ENCODE measurements around the gene COPE.
A peak's percentile ranks its signal among the peaks of the same experiment; 100 is the strongest.

COPE gene

DNA sequence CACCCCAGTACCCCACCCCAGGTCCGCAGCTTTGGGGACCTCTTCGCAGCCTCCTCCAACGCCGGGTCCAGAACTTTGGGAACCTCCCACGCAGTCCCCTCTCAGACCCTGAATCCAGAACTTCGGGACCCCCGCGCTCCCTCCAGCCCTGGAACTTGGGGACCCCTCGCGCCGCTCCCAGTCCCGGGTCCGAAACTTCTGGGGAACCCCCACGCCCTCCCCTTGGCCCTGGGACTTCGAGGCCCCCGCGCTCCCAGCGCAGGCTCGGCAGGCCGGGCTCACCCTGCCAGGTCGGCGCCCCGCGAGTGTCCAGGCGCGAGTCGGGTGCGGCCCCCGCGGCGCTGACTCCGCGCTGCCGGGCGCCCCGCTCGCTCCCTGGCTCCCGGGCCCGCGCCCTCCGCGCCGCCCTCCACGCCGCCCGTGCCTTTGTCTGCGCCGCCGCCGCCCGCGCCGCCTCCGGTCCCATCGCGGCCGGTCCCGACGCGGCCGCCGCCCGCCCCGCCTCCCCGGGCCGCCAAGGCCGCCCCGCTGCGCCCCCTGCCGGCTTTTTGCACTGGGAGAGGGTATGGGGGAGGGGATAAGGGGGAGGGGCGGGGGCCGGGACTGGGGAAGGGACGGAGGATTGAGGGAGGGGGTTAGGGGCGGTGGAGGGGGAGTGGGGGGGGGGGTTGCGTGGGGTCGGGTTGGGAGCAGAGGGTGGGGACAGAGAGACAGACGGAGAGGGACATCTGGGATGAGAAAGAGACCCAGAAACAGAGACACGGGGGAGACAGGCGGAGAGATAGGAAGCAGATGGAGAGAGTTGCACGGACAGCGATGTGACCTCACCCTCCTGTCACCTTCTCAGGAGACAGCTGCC, 21.8 kb upstream of the COPE start, which contains the start of gene HOMER3:
HOMER3 (minus strand) TSS at position 449 of the 859 bp plus-strand sequence. CDS start 2,235 bp downstream, outside the sequence.
- 0 out of 2 replicates have a peak, but pooled peaks cover 2% of the 10 kb centered on the region for H3K36me3 ChIP-seq (ENCODE audit: control insufficient read depth, insufficient read depth, low read length)
- no peak for DNase-seq (ENCODE audit: low read depth, low spot score)
- H3K9me3 ChIP-seq (ENCODE audit: control insufficient read depth, insufficient read depth, low read length) = no peaks in the 10 kb centered on the region
- peaks cover 5% of the 10 kb centered on the region; the same call in 1 of the 2 replicates for H3K4me1 ChIP-seq (ENCODE audit: control insufficient read depth, insufficient read depth, low read length)
- H3K4me3 ChIP-seq (ENCODE audit: low read length) = peak within 1 kb of the TSS; percentile 71
- H3K27me3 ChIP-seq (ENCODE audit: control insufficient read depth, insufficient read depth, low read length) = no peaks in the 10 kb centered on the region; the same call in 1 of the 2 replicates
- WGBS (ENCODE audit: insufficient coverage, insufficient read length) = no CpG with 5 or more reads among the region's 81 CpGs
- H3K27ac ChIP-seq (ENCODE audit: low read length) = no peak within 1 kb of the TSS

DNA sequence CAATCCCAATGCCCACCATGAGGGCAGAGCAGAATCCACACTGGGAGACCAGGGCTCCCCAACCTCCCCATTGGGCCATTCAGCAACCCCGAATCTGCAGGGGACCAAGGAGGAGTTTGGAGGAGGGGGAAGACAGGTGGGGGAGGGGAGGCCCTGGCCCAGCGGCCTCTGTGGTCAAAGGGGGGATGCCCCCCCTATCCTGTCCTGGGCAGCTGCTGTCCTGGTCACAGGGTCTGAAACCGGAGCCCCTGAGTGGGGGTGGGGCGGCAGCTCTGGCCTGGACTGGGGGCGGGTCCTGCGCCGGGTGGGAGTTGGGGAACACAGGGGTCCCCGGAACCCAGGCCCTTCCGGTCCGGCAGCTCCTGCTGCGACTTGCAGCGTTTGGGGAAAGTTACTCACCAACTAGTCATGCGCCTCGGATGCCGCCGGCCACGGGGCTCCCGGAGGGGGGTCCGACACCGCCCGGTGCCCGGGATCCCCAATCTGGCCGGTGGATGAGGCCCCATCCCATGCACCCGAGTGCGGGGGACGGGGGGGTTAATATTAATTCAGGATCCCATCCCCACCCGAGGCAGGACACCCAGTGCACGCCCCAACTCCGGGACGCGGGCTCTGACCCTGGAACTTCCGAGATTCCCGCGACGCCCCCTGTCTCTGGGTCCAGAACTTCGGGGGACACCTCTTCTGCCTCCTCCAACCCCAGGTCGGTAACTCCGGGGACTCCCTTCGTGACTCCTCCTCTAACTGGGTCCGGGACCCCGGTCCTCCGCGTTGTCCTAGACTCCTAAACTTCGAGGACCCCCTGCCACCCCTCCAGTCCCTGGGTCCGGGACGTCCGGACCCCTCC, 21.0 kb upstream of the COPE start:
- Histone ChIP-seq H3K27me3 (ENCODE audit: control insufficient read depth, insufficient read depth, low read length) (no peaks in the 10 kb centered on the region; the same call in 1 of the 2 replicates), H3K4me1 (ENCODE audit: control insufficient read depth, insufficient read depth, low read length) (peaks cover 5% of the 10 kb centered on the region; the same call in 1 of the 2 replicates), H3K9me3 (ENCODE audit: control insufficient read depth, insufficient read depth, low read length) (no peaks in the 10 kb centered on the region), H3K27ac (ENCODE audit: low read length) (no peak overlapping the region), H3K4me3 (ENCODE audit: low read length) (peak overlapping the region; percentile 71), H3K36me3 (ENCODE audit: control insufficient read depth, insufficient read depth, low read length) (0 out of 2 replicates have a peak, but pooled peaks cover 2% of the 10 kb centered on the region)
- DNase-seq (ENCODE audit: low read depth, low spot score) = no peak
- no CpG with 5 or more reads among the region's 47 CpGs for WGBS (ENCODE audit: insufficient coverage, insufficient read length)

- no peaks in the 10 kb centered on the region for H3K9me3 ChIP-seq (ENCODE audit: control insufficient read depth, insufficient read depth, low read length)
- H3K27me3 ChIP-seq (ENCODE audit: control insufficient read depth, insufficient read depth, low read length) = no peaks in the 10 kb centered on the region
- H3K36me3 ChIP-seq (ENCODE audit: control insufficient read depth, insufficient read depth, low read length) = 0 out of 2 replicates have a peak, but pooled peaks cover 3% of the 10 kb centered on the region
- no peak overlapping the region for H3K4me3 ChIP-seq (ENCODE audit: low read length)
- H3K4me1 ChIP-seq (ENCODE audit: control insufficient read depth, insufficient read depth, low read length) = peaks cover 5% of the 10 kb centered on the region; the same call in 1 of the 2 replicates
- no peak overlapping the region for H3K27ac ChIP-seq (ENCODE audit: low read length)
- no CpG with 5 or more reads among the region's 3 CpGs for WGBS (ENCODE audit: insufficient coverage, insufficient read length)
- DNase-seq (ENCODE audit: low read depth, low spot score) = no peak
Observed at GRCh38 chr19:18939163-18939562, 20.0 kb upstream of the COPE start.

DNA sequence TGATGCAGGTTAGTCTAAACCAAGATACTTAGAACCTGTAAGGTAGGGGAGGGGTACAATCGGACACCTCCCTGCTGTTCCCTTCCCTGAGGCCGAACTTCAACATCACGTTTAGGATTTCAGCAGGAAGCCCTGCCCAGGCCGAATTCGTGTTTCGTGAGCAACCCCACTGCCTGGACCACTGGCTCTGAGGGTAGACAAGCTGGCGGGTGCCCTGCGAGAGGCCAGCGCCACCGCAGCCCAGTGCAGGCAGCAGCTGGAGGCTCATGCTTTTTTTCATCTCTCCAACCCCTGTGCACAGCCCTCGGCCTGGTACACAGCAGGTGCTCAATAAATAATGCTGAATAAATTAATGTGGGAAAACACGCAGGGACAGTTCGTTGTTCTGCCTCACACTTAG, 14.1 kb upstream of the COPE start:
- DNase-seq (ENCODE audit: low read depth, low spot score) = no peak
- no peaks in the 10 kb centered on the region for H3K27me3 ChIP-seq (ENCODE audit: control insufficient read depth, insufficient read depth, low read length)
- H3K4me1 ChIP-seq (ENCODE audit: control insufficient read depth, insufficient read depth, low read length) = peaks cover 5% of the 10 kb centered on the region
- peaks cover 10% of the 10 kb centered on the region for H3K36me3 ChIP-seq (ENCODE audit: control insufficient read depth, insufficient read depth, low read length)
- no CpG with 5 or more reads among the region's 13 CpGs for WGBS (ENCODE audit: insufficient coverage, insufficient read length)
- no peaks in the 10 kb centered on the region for H3K9me3 ChIP-seq (ENCODE audit: control insufficient read depth, insufficient read depth, low read length)
- H3K27ac ChIP-seq (ENCODE audit: low read length) = no peak overlapping the region
- H3K4me3 ChIP-seq (ENCODE audit: low read length) = no peak overlapping the region

DNA sequence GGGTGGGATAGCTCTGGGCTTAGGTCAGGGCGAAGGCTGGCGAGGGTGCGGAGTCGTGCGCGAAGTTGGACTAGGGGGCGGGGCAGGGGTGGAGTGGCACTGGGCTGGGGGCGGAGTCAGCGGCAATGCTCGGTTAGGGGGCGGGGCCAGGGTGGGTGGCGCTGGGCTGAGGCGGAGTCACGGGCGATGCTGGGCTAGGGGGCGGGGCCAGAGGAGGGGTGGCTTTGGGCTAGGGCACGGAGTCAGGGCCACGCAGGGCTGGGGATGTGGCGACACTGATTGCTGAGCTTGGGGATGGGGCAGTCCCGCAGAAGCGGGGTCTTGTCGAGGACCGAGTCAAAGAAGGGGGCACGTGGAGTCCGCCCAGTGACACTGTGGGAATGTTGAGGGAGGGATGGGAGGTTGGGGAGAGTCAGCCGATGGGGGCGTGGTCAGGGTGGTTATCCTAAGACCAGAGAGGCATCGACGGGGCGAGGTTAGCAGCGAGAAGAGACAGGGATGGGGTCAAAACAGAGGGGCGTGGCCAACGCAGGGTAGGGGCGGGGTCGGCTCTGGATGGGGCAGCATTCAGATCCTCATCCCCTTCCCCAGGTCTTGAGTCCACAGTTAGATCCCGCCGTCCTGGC, 13.1 kb upstream of the COPE start:
- Histone ChIP-seq H3K4me3 (ENCODE audit: low read length) (peak overlapping the region; percentile 43; the same call in 1 of the 2 replicates), H3K27ac (ENCODE audit: low read length) (no peak overlapping the region), H3K36me3 (ENCODE audit: control insufficient read depth, insufficient read depth, low read length) (peaks cover 15% of the 10 kb centered on the region), H3K9me3 (ENCODE audit: control insufficient read depth, insufficient read depth, low read length) (no peaks in the 10 kb centered on the region), H3K27me3 (ENCODE audit: control insufficient read depth, insufficient read depth, low read length) (no peaks in the 10 kb centered on the region), H3K4me1 (ENCODE audit: control insufficient read depth, insufficient read depth, low read length) (peaks cover 5% of the 10 kb centered on the region)
- no CpG with 5 or more reads among the region's 37 CpGs for WGBS (ENCODE audit: insufficient coverage, insufficient read length)
- DNase-seq (ENCODE audit: low read depth, low spot score) = peak; percentile 85

DNA sequence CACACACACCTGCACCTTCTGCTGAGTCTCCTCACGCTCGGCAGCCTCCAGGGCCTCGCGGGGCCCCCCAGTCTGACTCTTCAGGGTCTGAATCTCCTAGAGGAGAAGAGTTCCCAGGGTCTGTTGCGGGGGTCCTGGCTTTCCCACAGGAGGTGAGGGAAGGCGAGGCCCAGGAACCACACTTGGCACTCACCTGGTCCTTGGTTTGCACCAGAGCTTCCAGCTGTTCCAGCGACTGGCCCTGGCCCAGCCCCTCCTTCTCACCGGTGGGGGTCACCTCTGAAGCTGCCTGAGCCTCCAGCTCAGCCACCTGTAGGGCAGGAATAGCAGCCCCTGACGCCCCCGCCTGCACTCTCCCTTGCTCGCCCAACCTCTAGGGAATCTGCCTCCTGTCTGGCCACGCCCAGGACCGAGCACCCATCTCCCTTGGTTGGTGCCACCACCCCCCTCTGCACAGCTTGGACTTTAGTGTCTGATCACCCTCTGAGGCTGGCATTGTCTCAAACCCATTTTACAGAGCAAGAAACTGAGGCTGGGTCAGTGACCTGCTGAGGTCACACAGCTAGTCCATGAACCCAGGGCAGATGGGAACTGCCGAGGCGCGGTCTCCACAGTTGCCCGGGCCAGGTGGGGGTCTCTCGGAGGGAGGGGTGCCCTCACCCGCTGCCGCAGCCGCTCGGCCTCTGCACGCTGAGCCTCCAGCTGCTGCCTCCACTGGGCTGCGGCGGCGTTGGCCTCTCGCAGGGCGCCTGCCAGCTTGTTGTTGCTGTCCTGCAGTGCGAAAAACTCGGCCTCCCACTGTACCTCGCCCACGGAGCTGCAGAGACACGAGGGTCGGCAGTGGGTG, 12.4 kb upstream of the COPE start:
- no peaks in the 10 kb centered on the region for H3K27me3 ChIP-seq (ENCODE audit: control insufficient read depth, insufficient read depth, low read length)
- peaks cover 15% of the 10 kb centered on the region for H3K36me3 ChIP-seq (ENCODE audit: control insufficient read depth, insufficient read depth, low read length)
- WGBS (ENCODE audit: insufficient coverage, insufficient read length) = no CpG with 5 or more reads among the region's 34 CpGs
- DNase-seq (ENCODE audit: low read depth, low spot score) = no peak
- no peak overlapping the region for H3K27ac ChIP-seq (ENCODE audit: low read length)
- H3K9me3 ChIP-seq (ENCODE audit: control insufficient read depth, insufficient read depth, low read length) = no peaks in the 10 kb centered on the region
- H3K4me3 ChIP-seq (ENCODE audit: low read length) = peak overlapping the region; percentile 5; the same call in 1 of the 2 replicates
- H3K4me1 ChIP-seq (ENCODE audit: control insufficient read depth, insufficient read depth, low read length) = peaks cover 5% of the 10 kb centered on the region

DNA sequence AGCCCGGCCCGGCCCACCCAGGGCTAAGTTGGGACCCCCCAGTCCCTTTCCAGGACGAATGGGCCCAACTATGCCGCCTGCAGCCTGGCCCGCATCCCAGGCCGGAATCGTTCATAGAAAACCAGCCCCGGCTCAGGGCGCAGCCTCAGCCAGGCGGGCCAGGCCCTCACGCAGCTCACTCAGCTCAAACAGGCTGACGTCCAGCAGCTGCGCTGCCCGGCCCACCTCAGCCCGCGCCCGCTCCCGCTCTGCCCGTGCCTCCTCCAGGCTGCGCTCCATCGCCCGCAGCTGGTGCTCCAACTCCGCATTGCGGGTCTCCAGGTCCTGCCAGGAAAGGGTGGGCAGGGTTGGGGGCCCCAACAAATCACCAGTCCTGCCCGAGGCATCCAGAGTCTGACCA, 10.1 kb upstream of the COPE start:
- Histone ChIP-seq H3K36me3 (ENCODE audit: control insufficient read depth, insufficient read depth, low read length) (peaks cover 29% of the 10 kb centered on the region), H3K27ac (ENCODE audit: low read length) (no peak overlapping the region), H3K4me1 (ENCODE audit: control insufficient read depth, insufficient read depth, low read length) (peaks cover 5% of the 10 kb centered on the region), H3K27me3 (ENCODE audit: control insufficient read depth, insufficient read depth, low read length) (no peaks in the 10 kb centered on the region), H3K4me3 (ENCODE audit: low read length) (no peak overlapping the region), H3K9me3 (ENCODE audit: control insufficient read depth, insufficient read depth, low read length) (no peaks in the 10 kb centered on the region)
- WGBS (ENCODE audit: insufficient coverage, insufficient read length) = no CpG with 5 or more reads among the region's 25 CpGs
- DNase-seq (ENCODE audit: low read depth, low spot score) = no peak

GRCh38 chr19:18928018-18928805, 9.0 kb upstream of the COPE start:
- Histone ChIP-seq H3K27me3 (ENCODE audit: control insufficient read depth, insufficient read depth, low read length) (no peaks in the 10 kb centered on the region), H3K9me3 (ENCODE audit: control insufficient read depth, insufficient read depth, low read length) (no peaks in the 10 kb centered on the region), H3K4me1 (ENCODE audit: control insufficient read depth, insufficient read depth, low read length) (peaks cover 4% of the 10 kb centered on the region), H3K4me3 (ENCODE audit: low read length) (no peak overlapping the region), H3K36me3 (ENCODE audit: control insufficient read depth, insufficient read depth, low read length) (peaks cover 29% of the 10 kb centered on the region), H3K27ac (ENCODE audit: low read length) (no peak overlapping the region)
- WGBS (ENCODE audit: insufficient coverage, insufficient read length) = no CpG with 5 or more reads among the region's 26 CpGs
- no peak for DNase-seq (ENCODE audit: low read depth, low spot score)

GRCh38 chr19:18924684-18925213, 5.6 kb upstream of the COPE start:
- no CpG with 5 or more reads among the region's 15 CpGs for WGBS (ENCODE audit: insufficient coverage, insufficient read length)
- no peak for DNase-seq (ENCODE audit: low read depth, low spot score)
- Histone ChIP-seq H3K27me3 (ENCODE audit: control insufficient read depth, insufficient read depth, low read length) (no peaks in the 10 kb centered on the region), H3K27ac (ENCODE audit: low read length) (no peak overlapping the region), H3K9me3 (ENCODE audit: control insufficient read depth, insufficient read depth, low read length) (no peaks in the 10 kb centered on the region), H3K4me1 (ENCODE audit: control insufficient read depth, insufficient read depth, low read length) (peaks cover 4% of the 10 kb centered on the region), H3K4me3 (ENCODE audit: low read length) (no peak overlapping the region), H3K36me3 (ENCODE audit: control insufficient read depth, insufficient read depth, low read length) (peaks cover 29% of the 10 kb centered on the region)
